ENCODE results near the gene PLPP4.

Gene PLPP4

DNA sequence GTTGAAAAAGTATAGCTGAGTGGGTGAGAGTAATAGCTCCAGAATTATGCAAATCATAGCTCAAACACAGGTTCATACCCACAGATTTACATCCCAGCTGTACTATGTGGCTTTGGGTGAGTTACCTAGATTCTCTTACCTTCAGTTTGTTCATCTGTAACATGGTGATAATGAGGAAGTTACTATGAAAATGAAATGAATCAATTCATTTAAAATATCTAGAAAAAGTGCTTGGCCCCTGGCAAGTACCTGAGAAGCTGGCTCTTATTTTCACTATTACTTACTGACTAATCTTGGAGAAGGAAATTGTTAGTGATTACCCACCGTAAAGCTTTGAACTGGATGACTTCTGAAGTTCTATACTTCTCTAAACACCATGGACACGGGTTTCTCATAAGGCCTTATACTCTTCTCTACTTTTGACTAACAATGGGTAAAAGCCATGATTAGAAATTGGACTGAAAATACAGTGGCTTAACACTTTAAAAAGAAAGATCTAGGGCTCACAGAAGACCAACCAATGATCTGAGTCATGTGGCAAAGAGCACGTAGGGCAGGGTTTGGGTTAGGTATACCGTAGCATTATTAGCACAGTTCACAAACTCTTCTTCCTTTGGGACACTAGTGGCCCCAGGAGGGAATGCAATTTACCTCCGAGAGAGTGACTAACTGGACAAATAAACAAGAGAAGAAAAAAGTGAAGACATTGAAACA is 149.2 kb downstream of the PLPP4 start:
- Histone ChIP-seq H3K27me3 (ENCODE audit: control insufficient read depth, low read length) (no peaks in the 10 kb centered on the region), H3K4me2 (ENCODE audit: low read length) (no peak overlapping the region), H3K4me3 (ENCODE audit: low read length) (no peak overlapping the region), H3K79me2 (ENCODE audit: control insufficient read depth, low read length) (no peaks in the 10 kb centered on the region), H4K20me1 (ENCODE audit: control insufficient read depth, insufficient read depth, low read depth, low read length) (no peaks in the 10 kb centered on the region), H3F3A (ENCODE audit: control insufficient read depth, insufficient read depth) (no peaks in the 10 kb centered on the region), H3K36me3 (ENCODE audit: control insufficient read depth, low read length) (no peaks in the 10 kb centered on the region), H3K27ac (ENCODE audit: low read depth, low read length) (no peak overlapping the region), H3K4me1 (ENCODE audit: control insufficient read depth, low read length) (no peaks in the 10 kb centered on the region), H3K9me2 (replicated peaks; ENCODE audit: control insufficient read depth, low read length) (no peaks in the 10 kb centered on the region), H3K9me3 (ENCODE audit: control insufficient read depth, insufficient read depth, low read length) (no peaks in the 10 kb centered on the region)
- TF ChIP-seq, protein P1, sequence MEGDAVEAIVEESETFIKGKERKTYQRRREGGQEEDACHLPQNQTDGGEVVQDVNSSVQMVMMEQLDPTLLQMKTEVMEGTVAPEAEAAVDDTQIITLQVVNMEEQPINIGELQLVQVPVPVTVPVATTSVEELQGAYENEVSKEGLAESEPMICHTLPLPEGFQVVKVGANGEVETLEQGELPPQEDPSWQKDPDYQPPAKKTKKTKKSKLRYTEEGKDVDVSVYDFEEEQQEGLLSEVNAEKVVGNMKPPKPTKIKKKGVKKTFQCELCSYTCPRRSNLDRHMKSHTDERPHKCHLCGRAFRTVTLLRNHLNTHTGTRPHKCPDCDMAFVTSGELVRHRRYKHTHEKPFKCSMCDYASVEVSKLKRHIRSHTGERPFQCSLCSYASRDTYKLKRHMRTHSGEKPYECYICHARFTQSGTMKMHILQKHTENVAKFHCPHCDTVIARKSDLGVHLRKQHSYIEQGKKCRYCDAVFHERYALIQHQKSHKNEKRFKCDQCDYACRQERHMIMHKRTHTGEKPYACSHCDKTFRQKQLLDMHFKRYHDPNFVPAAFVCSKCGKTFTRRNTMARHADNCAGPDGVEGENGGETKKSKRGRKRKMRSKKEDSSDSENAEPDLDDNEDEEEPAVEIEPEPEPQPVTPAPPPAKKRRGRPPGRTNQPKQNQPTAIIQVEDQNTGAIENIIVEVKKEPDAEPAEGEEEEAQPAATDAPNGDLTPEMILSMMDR (IDR thresholded peaks at IDR 0.05; ENCODE audit: low read depth, low read length, poor library complexity, severe bottlenecking) = no peak
- no peak for TF ChIP-seq EZH2phosphoT487 (IDR thresholded peaks at IDR 0.05; ENCODE audit: borderline replicate concordance, low read length)

DNA sequence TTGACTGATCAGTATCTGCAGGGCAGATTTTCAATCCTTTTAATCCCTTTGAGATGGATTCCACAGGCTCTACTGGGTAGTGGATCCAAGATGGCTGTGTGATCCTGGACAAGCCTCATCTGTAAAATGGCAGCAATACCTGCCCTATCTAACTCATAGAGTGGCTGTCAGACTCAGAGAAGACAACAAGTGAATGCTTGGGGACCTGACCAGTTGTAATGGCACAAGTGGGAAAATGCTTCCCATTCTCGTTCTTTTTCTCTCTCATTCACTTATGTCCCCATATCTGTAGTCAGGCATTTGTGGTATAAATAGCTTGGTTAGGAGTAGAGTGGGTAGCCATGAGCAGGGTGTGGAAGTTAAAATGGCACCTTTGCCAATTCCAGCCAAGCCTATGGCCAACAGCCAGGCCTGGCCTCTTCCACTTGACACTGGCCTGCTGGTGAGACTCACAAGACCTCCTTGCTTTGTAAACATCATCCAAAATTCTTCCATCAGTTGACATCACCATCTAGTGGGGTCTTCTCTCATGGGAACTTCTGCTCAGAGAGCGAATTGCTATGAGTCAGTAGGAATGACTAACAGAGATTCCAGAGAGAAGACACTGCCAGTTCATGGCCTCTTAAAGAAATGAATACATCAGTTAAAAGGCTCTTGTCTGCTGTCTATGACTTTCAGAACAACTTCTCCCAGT is 150.1 kb downstream of the PLPP4 start:
- no peaks in the 10 kb centered on the region for H3K36me3 ChIP-seq (ENCODE audit: control insufficient read depth, low read length)
- H3K9me3 ChIP-seq (ENCODE audit: control insufficient read depth, insufficient read depth, low read length) = no peaks in the 10 kb centered on the region
- TF ChIP-seq, protein P1 (IDR thresholded peaks at IDR 0.05; ENCODE audit: low read depth, low read length, poor library complexity, severe bottlenecking) = no peak
- TF ChIP-seq EZH2phosphoT487 (IDR thresholded peaks at IDR 0.05; ENCODE audit: borderline replicate concordance, low read length) = no peak
- H3K4me3 ChIP-seq (ENCODE audit: low read length) = no peak overlapping the region
- H3K79me2 ChIP-seq (ENCODE audit: control insufficient read depth, low read length) = no peaks in the 10 kb centered on the region
- H3K27ac ChIP-seq (ENCODE audit: low read depth, low read length) = no peak overlapping the region
- H3K4me2 ChIP-seq (ENCODE audit: low read length) = no peak overlapping the region
- no peaks in the 10 kb centered on the region for H3K4me1 ChIP-seq (ENCODE audit: control insufficient read depth, low read length)
- H3K9me2 ChIP-seq (replicated peaks; ENCODE audit: control insufficient read depth, low read length) = no peaks in the 10 kb centered on the region
- H3F3A ChIP-seq (ENCODE audit: control insufficient read depth, insufficient read depth) = no peaks in the 10 kb centered on the region
- H4K20me1 ChIP-seq (ENCODE audit: control insufficient read depth, insufficient read depth, low read depth, low read length) = no peaks in the 10 kb centered on the region
- H3K27me3 ChIP-seq (ENCODE audit: control insufficient read depth, low read length) = no peaks in the 10 kb centered on the region

DNA sequence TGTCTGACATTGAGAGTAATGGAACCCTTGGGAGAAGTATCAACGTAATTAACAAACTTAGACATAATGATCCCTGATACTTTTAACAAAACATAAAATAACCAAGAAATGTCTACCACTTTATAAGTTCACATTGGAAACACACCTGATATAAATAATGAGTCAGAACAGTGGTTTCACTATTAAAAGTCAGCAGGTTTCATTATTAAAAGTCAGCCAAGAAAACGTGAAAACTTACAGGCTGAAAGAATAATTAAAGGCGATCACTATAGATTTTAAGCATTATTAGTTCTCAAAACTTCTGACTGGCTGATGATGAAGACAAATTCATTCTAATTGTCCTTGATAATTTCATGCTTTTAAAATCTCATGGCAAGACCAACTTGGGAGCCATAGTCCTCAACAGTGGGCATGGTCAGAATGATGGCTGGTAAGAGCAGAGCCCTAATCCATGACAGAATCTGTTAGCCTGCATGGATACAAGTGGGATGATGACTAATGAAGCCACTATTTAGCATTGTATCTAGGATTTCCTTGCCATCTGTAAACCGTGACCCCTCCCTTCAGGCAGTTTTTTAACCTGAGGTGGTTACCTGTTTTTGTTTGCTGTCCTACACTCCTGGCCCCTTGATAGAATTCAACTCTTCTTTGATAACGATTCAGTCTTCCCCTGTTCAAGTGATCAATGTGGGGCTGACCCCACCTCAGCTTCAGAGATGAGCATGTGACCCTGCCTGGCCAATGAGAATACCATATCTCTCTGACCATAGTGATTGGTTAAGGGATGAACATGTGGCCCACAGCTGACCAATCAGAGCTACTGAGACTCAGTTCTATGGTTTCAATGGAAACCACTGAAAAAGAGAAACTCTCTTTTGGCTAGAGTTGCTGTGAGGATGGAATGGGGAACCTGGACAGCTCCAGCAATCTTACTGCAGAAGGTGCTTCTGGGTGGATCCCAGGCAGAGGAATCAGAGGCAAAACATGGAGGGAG is 151.0 kb downstream of the PLPP4 start:
- no peaks in the 10 kb centered on the region for H3K27me3 ChIP-seq (ENCODE audit: control insufficient read depth, low read length)
- H4K20me1 ChIP-seq (ENCODE audit: control insufficient read depth, insufficient read depth, low read depth, low read length) = no peaks in the 10 kb centered on the region
- no peak overlapping the region for H3K4me3 ChIP-seq (ENCODE audit: low read length)
- H3K79me2 ChIP-seq (ENCODE audit: control insufficient read depth, low read length) = no peaks in the 10 kb centered on the region
- no peak for TF ChIP-seq EZH2phosphoT487 (IDR thresholded peaks at IDR 0.05; ENCODE audit: borderline replicate concordance, low read length)
- TF ChIP-seq, protein P1 (IDR thresholded peaks at IDR 0.05; ENCODE audit: low read depth, low read length, poor library complexity, severe bottlenecking) = no peak
- H3K9me2 ChIP-seq (replicated peaks; ENCODE audit: control insufficient read depth, low read length) = no peaks in the 10 kb centered on the region
- H3F3A ChIP-seq (ENCODE audit: control insufficient read depth, insufficient read depth) = no peaks in the 10 kb centered on the region
- H3K36me3 ChIP-seq (ENCODE audit: control insufficient read depth, low read length) = no peaks in the 10 kb centered on the region
- H3K4me1 ChIP-seq (ENCODE audit: control insufficient read depth, low read length) = no peaks in the 10 kb centered on the region
- H3K4me2 ChIP-seq (ENCODE audit: low read length) = no peak overlapping the region
- H3K27ac ChIP-seq (ENCODE audit: low read depth, low read length) = no peak overlapping the region
- H3K9me3 ChIP-seq (ENCODE audit: control insufficient read depth, insufficient read depth, low read length) = no peaks in the 10 kb centered on the region
